NCI-H2107 treated with DMSO at 0.1 percent for 48 hours (cell line): ENCODE results near the gene RAB7A.

Experiments used
- DNase-seq: peaks from one replicate; lab custom pipeline; 2025; ENCODE audit not compliant: unreplicated experiment; lab: John Stamatoyannopoulos, UW

RAB7A gene

DNA sequence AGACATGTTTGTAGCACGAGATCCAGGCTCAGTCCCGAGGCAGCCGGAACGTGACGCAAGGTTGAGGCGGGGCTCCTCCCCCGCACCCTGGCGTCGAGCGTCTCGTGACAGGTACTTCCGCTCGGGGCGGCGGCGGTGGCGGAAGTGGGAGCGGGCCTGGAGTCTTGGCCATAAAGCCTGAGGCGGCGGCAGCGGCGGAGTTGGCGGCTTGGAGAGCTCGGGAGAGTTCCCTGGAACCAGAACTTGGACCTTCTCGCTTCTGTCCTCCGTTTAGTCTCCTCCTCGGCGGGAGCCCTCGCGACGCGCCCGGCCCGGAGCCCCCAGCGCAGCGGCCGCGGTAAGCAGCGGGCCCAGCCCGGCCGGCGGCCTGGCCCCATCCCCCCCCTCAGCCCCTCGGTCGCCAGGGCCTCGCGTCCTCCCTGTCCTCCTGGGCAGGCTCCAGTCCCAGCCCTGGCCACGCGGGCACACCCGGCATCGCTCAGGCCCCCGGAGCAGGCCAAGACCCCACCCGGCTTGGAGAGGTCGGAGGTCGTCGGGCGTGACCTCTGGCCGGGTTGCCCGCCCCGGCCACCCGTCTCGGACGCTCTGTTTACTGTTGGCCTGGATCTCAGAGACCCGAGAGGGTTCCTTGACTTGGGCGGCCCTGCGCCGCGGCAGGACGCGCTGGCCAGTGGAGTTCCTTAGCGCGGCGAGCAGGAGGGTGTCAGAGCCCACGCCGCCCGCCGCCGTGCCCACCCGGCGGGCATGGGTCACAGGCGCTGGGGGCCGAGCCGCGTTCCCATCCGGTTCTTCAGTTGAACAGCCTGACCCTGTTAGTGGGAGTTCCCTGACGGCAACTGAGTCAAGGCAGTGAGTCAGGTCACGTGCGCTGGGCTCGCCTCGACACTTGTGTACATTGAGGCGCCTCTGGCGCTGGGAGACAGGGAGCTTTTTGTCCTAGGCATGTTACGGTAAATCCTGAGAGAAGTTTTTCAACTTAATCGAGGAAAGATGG, at the start of gene RAB7A:
TSS of gene RAB7A (plus strand) at position 161 of the 994 bp plus-strand sequence. CDS start 69,185 bp downstream, outside the sequence.
- peak; percentile 94 for DNase-seq

DNA sequence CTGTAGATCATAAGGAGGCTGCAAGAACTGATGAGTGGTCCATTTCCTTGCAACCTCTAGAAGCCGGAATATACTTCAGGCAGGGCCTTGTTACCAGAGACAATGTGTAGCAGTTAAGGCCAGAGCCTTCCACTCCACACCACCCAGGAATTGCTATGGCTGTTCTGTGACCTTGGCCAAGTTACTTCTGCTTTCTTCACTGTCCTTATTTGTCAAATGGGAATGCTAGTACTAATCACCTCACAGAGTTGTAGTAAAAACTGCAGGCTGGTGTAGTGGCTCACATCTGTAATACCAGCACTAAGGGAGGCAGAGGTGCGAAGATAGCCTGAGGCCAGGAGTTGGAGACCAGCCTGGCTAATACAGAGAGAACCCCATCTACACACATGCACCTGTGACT, 46.6 kb upstream of the RAB7A start:
- no peak for DNase-seq

DNA sequence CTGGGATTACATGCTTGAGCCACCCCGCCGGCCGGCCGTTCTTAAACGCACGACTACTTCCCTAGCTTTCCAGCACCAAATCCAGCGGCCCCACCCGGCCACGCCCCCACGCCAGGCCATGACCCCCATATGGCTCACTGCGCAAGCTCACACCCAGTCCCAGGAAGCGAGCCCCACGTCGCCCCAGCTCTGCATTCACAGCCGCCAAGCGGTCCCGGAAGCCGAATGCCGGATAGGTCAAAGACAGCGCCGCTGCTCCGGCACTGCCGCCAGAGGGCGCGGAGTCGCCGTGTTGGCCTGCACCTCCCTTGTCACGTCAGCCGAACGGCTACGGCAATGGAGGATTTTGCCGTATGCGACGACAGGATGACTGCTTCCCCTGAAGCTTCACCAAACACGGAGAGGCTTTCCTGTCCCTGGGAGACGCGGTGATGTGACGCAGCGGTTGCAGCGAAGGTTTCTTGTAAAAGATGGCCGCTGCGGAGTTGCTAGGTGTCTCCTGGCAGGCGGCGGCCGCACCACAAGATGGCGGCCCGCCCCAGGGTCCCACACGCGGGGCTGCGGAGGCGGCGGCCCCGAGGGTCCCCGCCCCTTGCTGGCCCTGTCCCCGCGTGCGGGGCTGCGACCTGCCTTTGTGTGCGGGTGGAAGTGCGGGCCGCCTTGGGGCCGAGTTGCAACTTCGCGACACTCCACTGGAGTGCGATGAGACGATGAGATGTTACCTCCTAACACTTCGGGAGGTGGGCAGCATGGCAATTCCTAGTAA, 45.2 kb upstream of the RAB7A start:
- DNase-seq: peak; percentile 98

DNA sequence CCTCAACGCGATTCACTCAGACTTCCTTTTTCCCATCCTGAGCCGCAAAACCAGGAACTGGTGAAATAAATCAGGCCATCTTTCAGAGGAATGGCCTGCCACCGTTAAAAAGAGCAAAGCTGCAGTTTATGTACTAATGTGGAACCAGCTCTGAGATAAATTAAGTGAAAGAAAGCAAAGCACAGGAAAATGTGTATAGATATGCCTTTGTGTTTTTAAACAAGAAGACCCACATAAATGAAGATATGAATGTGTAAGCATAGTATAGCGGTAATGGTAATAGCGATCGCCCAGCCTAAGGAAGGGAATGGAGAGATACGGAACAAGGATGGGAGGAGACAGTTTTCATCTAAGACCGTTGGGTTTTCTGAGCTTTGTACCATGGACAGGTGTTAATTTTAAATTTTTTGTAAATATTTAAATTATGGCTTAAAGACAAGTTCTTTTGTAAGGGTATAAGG, 44.6 kb upstream of the RAB7A start:
- peak; percentile 69 for DNase-seq

DNA sequence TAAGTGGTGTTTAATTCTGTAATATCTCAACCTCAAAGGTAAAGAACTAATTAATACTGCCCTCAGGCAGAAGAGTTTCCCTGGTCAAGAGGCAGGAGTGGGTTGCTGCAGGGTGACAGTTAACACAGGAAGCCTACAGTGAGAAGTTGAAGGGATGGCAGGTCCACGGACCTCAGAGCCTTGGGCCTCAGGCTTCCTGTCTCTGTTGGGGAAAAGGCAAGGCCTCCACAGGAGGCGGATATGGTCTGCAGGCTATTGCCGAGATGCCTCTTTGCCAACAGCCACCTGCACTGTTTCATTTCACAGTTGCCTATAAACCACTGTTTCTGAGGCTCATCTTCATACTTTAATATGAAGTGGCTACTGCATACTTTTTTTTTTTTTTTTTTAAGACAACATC, 42.0 kb upstream of the RAB7A start:
- no peak for DNase-seq

DNA sequence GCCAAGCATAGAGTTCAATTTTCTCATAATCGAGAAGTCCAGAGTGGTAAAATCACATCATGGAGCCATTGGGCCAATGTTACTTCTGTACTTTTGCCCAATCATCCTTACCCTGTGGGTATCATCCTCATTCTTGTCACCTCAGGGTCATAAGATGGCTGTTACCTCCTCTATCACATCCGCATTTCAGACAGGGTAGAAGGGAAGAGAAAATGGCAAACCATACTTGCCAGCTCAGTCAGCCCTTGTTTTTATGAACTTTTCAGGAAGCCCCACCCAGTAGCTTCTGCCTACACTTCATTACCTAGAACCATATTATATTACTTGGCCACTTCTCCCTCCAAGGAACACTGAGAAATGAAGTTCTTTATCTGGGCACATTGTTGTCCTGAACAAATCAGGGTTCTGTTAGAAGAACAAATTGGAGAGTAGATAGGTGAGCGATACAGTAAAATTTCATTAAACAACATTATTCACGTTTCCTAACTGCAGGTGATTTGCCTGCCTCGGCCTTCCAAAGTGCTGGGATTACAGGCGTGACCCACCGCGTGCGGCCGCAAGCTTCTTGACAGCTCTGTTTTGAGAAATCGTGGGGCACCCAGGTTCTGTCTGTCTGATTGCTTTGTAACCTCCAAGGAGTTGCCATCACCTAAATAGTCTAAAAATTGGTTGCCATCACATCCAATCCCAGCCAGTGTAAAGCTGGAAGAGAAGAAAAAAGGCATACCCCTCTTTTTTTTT, 40.8 kb upstream of the RAB7A start:
- DNase-seq: no peak

DNA sequence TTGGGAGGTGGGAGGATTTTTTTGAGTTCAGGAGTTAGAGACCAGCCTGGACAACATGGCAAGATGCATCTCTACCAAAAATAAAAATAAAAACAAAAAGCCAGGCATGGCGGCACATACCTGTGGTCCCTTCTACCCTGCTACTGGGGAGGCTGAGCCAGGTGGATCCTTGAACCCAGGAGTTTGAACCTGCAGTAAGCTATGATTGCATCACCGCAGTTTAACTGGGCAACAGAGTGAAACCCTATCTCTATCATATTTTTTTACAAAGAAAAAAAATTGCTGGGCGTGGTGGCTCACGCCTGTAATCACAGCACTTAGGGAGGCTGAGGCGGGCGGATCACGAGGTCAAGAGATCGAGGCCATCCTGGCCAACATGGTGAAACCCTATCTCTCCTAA, 39.5 kb upstream of the RAB7A start:
- DNase-seq: no peak

DNA sequence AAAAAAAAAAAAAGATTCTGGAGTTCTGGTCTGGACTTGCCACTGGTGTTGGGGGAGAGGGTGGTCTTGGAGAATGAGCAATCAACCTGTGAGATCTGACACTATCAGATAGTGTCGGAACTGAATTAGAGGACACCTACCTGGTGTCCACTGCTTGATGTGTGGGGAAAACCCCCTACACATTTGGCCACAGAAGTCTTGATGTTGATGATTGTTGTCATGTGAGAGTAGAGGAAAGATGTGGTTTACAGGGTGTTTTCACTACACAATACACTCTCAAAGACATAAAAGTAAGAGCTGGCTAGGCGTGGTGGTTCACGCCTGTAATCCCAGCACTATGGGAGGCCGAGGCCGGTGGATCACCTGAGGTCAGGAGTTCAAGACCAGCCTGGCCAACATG, 36.9 kb upstream of the RAB7A start:
- no peak for DNase-seq

DNA sequence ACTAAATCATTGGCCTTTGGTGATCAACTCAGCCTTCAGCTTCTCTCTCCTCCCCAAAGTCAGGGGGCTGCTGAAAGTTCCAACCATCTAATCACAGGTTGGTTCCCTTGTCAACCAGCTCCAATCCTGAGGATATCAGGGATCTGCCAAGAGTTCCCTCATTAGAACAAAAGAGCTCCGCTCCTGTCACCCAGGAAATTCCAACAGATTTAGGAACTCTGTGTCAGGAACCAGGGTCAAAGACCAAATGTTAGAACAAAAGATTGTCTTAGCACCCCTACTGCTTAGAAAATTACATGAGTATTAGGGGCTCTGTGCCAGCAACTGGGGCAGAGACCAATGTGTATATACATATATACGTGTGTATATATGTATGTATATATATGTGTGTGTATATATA, 32.3 kb upstream of the RAB7A start:
- DNase-seq: no peak

DNA sequence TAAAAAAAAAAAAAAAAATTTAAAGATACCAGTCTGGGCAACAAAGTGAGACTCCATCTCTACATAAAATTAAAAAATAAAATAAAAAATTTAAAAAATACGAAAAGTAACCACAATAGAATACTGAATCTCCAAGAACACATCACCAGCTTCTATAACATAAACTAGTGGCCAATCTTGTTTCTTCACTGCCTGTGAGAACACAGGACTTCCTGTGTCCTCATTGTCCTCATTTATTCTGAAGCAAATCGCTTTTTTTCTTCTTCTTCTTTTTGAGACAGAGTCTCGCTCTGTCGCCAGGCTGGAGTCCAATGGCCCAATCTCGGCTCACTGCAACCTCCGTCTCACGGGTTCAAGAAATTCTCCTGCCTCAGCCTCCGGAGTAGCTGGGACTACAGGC, 28.6 kb upstream of the RAB7A start:
- DNase-seq: no peak

DNA sequence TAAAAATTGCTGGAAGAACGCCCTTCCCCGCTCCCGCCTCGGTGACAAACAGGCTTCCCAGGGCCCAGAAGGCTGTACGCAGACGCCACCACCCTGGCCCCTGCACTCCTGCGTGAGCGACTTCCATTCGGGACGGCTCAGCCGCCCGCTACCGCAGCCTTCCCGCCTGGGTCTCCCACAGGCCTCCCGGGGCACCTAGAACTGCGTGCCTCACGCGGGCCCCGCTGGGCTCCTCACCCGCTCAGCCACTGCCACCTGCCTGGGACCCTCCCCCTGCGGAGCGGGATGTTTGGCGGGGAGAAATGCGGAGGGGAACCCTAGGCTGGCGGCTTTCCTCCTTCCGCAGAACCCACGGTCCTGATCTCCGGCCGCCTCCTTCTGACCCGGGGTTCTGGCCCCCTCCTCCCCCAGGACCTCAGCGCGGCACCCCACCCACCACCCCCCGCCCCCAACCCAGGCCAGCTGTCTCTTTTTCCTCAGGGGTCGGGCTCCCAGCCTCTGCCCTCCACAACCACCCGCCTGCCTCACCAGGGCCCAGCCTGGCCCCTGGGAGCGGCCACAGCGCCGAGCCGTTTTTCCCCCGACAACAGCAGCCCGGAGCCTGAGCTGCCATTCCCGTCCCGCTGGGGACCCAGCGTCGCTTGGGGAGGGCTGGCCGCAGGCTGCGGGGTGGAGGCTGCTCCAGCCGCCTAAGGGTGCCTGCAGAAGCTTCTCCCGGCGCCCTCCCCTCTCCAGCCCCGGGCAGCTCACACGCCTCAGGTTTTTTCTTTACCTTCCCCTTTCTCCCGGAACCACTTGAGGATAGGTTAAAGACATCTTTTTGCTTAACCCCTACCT, 27.6 kb upstream of the RAB7A start:
- DNase-seq: peak; percentile 29

DNA sequence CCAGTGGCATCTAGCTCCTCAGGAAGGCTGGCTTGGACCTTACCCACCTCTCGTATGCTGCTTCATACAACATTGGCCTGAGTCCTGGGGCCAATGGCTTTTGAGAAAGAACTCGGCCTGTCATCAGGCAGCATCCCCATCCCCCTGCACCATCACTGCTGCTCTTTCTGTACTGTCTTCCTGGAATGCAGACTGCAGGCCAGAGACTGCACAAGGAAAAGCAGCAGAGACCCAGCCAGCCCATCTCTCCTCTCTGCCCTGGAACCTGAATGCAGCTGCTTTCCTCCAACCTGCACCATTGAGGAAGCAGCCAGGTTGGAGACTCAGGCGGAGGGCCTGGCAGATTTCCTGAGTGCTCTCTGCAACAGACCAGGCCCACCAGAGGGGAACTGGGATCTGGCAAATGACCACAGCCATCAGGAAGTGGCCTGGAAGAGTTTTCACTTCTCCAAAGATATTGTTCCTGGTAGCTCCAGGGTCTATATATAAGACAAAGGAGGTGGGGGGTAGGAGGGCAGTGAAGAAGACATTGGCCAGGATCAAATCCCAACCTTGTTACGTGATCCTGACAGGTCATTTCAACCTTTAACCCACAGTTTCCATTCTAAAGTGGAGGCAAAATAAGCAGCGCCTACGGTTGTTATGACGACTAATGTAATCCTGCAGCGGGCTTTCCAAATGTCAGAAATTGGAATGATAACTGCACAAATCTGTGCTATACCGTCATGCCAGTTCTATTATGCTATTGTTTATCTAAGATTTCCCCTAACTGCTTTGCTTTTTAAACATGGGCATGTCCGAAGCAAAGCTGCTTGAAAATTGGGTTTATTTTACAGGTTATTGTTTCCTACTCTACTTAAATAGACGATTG, 24.4 kb upstream of the RAB7A start:
- DNase-seq: no peak

DNA sequence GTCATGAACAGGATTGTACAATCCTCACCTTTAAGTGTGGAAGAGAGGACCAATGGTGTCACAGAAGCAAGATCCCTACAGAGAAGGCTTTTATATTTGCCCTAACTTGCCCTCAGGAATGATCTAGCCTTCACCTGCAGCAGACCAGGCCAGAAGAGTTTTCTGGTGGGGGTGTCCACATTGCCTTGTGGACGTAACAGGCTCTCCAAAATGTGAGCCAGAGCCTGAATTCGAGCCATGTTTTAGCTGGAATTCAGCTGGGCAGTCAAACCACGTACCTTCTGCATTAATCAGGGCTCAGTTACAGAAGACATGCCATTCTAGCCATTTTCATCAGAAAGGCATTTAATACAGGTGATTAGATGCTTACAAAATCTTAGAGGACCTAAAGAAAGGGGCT, 23.6 kb upstream of the RAB7A start:
- DNase-seq: no peak

DNA sequence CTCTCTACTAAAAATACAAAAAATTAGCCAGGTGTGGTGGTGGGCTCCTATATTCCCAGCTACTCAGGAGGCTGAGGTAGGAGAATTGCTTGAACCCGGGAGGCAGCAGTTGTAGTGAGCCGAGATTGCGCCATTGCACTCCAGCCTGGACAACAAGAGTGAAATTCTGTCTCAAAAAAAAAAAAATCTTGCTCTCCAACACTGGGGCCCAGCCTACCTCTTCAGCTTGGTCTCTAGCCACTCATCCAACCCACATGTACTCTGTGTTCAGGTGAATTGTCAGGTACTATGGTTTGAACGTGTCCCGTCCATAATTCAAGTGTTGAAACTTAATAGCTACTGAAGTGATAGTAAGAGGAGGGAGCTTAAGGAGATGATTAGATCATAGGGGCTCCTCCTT, 22.4 kb upstream of the RAB7A start:
- peak; percentile 14 for DNase-seq

DNA sequence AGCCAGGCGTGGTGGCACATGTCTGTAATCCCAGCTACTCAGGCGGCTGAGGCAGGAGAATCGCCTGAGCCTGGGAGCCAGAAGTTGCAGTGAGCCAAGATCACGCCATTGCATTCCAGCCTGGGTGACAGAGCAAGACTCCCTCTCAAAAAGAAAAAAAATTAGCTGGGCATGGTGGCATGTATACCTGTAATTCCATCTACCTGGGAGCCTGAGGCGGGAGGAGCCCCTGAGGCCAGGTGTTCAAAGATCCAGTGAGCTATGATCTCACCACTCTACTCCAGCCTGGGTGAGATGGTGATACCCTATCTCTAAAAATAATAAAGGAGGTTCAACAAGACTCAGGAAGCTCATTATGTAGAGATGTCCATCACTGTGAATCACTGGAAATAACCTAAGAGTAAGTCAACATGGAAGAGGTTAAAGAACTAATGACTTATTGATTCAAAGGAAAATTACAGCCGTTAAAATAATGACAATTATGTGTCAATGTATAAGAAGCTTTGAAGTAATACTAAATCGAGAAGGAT, 19.8 kb upstream of the RAB7A start:
- no peak for DNase-seq

DNA sequence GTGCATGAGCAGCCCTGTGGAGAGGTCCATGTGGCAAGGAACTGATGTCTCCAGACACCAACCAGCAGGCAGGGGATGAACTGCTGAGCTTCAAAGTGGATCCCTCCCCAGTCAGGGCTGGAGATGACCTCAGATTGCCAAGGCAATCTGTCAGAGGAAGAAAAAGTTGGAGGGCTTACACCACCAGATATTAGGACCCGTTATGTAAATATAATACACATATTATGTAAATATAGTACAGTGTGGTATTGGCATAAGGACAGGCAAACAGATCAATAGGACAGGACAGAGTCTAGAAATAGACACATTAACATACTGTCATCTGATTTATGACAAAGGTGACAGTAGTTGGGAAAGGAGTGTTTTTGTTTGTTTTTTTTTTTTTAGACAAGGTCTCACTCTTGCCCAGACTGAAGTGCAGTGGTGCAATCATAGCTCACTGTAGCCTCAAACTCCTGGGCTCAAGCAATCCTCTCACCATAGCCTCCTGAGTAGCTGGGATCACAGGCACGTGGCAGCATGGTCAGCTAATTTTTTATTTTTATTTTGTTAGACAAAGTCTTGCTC, 18.0 kb upstream of the RAB7A start:
- no peak for DNase-seq

DNA sequence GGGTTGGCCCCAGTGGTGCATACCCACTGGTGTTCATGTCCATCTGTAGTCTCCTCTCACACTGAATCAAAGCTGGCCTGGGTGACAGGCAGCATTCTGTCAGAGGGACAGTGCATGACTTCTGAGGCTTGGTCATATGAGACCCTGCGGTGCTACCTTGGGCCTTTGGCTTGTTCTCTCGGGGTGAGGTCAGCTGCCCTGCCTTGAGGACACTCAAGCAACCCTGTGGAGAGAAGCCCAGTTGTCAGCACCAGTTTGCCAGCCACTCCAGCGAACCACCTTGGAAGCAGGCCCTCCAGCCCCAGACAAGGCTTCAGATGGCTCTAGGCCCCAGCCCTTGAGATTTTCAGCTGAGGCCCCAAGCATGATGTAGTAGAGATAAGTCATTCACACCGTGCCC, 16.9 kb upstream of the RAB7A start:
- no peak for DNase-seq

DNA sequence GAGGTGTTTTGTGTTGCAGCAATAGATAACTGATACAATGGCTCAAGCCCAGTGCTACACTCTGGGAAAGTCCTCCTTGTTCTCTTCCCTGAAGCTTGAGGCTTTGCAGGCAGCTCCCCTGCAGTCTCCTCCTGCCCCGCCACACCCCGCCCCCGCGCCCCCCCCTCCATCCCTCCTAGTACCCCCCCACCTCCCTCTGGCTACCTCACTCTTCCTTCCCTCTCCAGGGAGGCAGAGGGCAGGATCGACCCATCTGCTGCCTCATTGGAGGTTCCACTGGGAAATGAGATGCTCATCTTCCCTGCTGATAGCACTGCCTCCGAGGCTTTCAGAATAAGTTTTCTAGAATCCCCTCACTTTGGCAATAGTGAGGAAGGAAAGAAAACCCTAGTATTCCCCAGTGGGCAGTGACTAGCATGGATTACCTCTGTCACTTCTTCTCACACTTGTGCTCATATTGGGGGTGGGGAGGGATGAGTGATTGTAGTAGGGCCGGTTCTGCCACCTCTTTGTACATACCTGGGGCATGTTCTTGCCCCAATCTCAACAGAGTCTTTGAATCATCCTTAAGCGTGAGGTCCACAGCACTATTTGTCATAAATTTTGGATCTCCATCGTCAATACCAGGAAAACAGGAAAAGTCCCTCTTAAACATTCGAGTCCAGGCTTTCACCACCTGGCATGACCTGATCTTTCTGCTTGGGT, 16.3 kb upstream of the RAB7A start:
- no peak for DNase-seq
